ENCODE data around the gene USP32.
"Not testable (repeated sequence)": the region's sequence is repeated elsewhere in the genome, so short reads cannot be mapped to it uniquely, and the experiment has no call there.

USP32 gene

GRCh38 chr17:60383379-60383778 lies 8.6 kb downstream of the USP32 start:
- intact Hi-C loops (cut with DNase I), result no loop called here

GRCh38 chr17:60381958-60382357 lies 10.0 kb downstream of the USP32 start:
- intact Hi-C loops (cut with DNase I), result no loop called here

More at GRCh38 chr17:60383379-60383778, 8.6 kb downstream of the USP32 start:
- no peak for DNase-seq

GRCh38 chr17:60379461-60379860 lies 12.5 kb downstream of the USP32 start:
- DNase-seq; intact Hi-C loops (cut with DNase I): not testable (repeated sequence)

More at GRCh38 chr17:60381958-60382357, 10.0 kb downstream of the USP32 start:
- DNase-seq, result no peak

GRCh38 chr17:60378187-60378586 lies 13.7 kb downstream of the USP32 start:
- intact Hi-C loops (cut with DNase I); DNase-seq: not testable (repeated sequence)

- DNase-seq, result no peak
- intact Hi-C loops (cut with DNase I), result no loop called here
Observed at GRCh38 chr17:60372790-60373483, 19.0 kb downstream of the USP32 start.

- no peak for DNase-seq
- intact Hi-C loops (cut with DNase I), result no loop called here
Observed at GRCh38 chr17:60371818-60372510, 20.0 kb downstream of the USP32 start.

- intact Hi-C loops (cut with DNase I), result no loop called here
- no peak for DNase-seq
Observed at GRCh38 chr17:60371416-60371815, 20.5 kb downstream of the USP32 start.

DNA sequence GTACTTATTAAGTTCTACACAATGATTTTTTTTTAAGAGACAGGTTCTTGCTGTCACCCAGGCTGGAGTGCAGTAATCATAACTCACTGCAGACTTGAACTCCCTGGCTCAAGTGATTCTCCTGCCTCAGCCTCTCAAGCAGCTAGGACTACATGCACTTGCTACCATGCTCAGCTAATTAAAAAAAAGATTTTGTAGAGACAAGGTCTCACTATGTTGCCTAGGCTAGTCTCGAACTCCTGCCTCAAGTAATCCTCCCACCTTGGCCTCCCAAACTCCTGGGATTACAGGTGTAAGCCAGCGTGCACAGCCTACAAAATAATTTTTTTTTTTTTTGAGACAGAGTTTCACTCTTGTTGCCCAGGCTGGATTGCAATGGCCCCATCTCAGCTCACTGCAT lies 22.2 kb downstream of the USP32 start:
- intact Hi-C loops (cut with DNase I), result no loop called here
- DNase-seq, result no peak

DNA sequence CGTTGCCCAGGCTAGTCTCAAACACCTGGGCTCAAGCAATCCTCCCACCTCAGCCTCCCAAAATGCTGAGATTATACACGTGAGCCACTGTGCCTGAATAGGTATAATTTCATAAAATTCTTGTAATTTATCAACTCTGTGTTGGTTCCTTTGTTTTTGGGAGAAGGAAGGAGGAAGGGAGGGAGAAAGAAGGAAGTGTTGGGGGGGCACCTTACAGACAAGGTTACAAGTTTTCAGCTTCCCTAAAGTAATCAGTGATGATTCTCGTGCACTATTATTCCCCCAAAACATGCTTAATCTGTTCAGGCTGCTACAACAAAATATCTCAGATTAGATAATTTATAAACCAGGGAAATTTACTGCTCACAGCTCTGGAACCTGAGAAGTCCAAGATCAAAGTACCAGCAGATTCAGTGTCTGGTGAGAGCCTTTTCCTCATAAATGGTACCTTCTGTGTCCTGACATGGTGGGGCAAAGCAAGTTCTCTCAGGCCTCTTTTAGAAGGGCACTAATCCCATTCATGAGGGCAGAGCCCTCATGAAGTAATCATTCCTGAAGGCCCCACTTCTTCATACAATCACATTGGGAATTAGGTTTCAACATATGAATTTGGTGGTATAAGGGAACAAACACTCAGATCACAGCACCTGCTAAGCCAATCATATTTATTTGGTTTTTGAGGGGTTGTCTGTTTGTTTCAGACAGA lies 28.1 kb downstream of the USP32 start:
- intact Hi-C loops (cut with DNase I), result no loop called here
- DNase-seq, result no peak

- DNase-seq, result no peak
- intact Hi-C loops (cut with DNase I), result no loop called here
Observed at GRCh38 chr17:60362329-60362728, 29.6 kb downstream of the USP32 start.

GRCh38 chr17:60361889-60362288 lies 30.0 kb downstream of the USP32 start:
- DNase-seq, result no peak
- intact Hi-C loops (cut with DNase I), result no loop called here

DNA sequence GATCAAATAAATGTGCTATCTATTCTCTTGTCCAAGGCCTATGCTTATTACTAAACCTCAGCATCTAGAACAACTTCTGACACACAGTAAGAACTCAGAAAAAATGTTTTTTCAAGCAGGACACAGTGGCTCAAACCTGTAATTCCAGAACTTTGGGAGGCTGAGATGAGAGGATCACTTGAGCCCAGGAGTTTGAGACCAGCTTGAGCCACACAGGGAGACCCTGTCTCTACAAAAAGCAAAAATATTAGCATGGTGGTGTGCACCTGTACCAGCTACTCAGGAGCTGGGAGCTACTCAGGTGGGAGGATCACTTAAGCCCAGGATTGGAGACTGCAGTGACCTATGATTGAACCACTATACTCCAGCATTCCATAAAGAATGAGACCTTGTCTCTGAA lies 32.5 kb downstream of the USP32 start:
- no peak for DNase-seq
- intact Hi-C loops (cut with DNase I), result no loop called here

DNA sequence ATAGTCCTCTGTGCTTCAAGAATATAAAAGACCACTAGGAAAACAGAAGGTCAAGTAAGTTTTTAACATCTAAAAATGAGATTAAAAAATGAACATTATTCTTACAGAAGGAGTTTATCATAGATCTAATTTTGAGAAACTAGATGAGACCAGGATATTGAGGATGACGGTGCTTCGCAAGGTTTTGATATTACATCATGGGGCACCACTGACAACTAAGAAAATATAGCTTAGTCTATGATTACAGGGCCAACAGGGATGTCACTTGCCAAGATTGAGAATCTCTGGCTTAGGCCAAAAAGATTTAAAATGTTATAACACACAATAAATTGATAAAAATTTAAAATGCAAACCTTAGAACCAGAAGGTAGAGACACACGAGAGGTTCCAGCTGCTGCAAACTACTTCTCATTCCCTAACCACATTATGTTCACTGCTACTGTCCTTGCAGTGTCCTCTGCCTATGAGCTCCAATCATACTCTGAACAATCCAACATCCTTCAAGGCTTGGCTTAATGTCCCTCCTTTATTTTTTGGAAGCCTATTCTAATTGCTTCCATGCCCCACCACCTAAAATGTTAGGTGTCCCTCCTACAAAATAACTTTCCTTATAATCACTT lies 33.2 kb downstream of the USP32 start:
- DNase-seq, result no peak
- intact Hi-C loops (cut with DNase I), result no loop called here

- intact Hi-C loops (cut with DNase I), result no loop called here
Observed at GRCh38 chr17:60356940-60357339, 35.0 kb downstream of the USP32 start.

DNA sequence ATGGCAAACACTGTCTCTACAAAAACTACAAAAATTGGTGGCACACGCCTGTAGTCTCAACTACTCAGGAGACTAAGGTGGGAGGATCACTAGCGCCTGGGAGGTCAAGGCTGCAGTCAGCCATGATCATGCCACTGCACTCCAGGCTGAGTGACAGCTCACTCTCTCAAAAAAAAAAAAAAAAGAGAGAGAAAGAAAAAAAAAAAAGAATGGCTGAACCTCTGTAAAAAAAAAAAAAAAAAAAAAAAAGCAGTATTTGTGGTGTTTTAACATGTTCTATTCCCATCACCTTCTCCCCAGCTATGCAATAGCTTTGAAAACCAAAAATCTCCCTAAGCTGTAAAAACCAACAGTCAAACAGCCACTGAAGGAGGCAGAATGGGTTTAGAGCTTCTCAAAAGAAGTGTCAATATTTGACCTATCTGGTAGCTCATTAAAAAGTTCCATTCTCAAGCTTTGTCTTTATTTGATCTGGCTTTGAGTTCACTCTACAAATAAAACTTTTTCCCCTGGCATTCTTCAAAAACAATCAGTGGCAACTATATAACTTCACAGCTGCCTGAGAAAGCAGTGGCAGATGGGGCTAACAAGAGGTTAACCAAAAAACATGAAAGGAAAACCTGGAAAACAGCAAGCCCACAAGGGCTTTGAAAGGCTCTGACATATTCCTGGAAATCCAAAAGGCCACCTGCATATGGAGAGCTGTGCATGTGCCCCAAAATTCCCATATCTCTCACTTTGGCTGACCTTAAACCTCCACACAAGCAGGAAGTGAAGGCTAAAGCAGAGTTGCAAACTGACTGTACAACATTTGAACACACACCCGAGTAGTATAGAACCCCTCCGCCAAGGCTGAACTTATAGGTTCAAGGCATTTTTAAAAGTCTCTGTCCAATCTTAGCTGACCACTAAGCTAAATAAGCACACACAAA lies 36.0 kb downstream of the USP32 start:
- intact Hi-C loops (cut with DNase I), result no loop called here
- DNase-seq, result no peak

More at GRCh38 chr17:60356940-60357339, 35.0 kb downstream of the USP32 start:
- DNase-seq, result no peak

DNA sequence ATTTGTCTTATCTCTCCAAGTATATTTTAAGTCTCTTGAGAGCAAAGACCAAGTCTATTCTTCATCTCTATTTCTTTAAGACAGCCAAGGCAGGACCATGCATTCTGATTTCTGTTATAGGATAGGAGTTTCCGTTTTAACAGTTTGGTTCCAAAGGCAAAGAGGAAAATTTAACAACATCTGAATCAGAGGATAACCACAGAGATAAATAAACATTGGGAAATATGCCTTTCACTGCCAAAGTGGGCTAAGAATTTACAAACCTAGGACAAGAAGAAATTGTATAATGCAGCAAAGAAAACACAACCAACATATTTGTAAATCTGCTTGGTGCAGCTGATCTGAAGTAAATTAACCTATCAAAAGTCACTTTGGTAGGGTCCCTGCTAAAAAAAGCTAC lies 37.7 kb downstream of the USP32 start:
- intact Hi-C loops (cut with DNase I), result no loop called here

GRCh38 chr17:60353773-60354172 lies 38.2 kb downstream of the USP32 start:
- no peak for DNase-seq
- intact Hi-C loops (cut with DNase I), result no loop called here

More for the DNA sequence above, 37.7 kb downstream of the USP32 start:
- DNase-seq, result no peak

GRCh38 chr17:60352569-60352968 lies 39.4 kb downstream of the USP32 start:
- intact Hi-C loops (cut with DNase I), result no loop called here
- DNase-seq, result no peak

DNA sequence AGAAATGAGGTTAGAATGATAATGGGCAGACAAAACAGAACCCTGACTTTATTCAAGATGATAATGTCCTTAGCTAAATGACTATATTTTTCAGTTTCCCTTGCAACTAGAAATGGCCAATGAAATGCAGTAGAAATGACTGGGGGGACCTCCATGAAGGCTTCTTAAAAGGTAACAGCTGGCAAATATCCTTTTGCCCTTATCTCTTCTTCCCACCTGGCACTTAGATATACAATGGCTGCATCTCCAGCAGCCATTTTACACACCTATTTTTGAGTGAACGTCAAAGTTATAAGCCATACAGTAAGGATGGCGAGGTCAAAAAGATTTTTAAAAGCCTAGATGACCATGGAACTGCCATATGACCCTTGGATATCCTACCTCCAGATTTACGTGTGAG lies 39.9 kb downstream of the USP32 start:
- no peak for DNase-seq
- intact Hi-C loops (cut with DNase I), result no loop called here
